Transverse colon (tissue), 4 donors: ENCODE results near the gene CGB8.

Experiments used
- EP300 ChIP-seq: sonication (generic); formaldehyde crosslinking; IDR thresholded peaks from one replicate; pipeline ENCODE4 v1.6.1; 2017; ENCODE audit warnings: antibody characterized with exemption, low read depth
- POLR2A ChIP-seq: fragments of 450-650 bp; IDR thresholded peaks from one replicate; pipeline ENCODE4 v1.6.1; 2016; ENCODE audit warnings: antibody characterized with exemption, mild to moderate bottlenecking, moderate library complexity
- POLR2AphosphoS5 ChIP-seq, 3 donors: sonication (generic); formaldehyde crosslinking; IDR thresholded peaks; one replicate each; pipeline ENCODE4 v1.6.1; 2016; ENCODE audit warnings: antibody characterized with exemption in 3 of 3
- TF ChIP-seq, protein P1 (sequence below), 5 experiments: fragments of 200-600 bp in 3 of 5; fragments of 450-650 bp in 2 of 5; sonication (generic) in 3 of 5; IDR thresholded peaks; 1 replicate in 2 of 5; 2 replicates in 3 of 5; pipeline ENCODE4 v1.5.1; 2016 to 2017; ENCODE audit warnings: antibody characterized with exemption in 5 of 5, inconsistent platforms in 3 of 5, mild to moderate bottlenecking in 2 of 5, moderate library complexity in 1 of 5

DNA sequence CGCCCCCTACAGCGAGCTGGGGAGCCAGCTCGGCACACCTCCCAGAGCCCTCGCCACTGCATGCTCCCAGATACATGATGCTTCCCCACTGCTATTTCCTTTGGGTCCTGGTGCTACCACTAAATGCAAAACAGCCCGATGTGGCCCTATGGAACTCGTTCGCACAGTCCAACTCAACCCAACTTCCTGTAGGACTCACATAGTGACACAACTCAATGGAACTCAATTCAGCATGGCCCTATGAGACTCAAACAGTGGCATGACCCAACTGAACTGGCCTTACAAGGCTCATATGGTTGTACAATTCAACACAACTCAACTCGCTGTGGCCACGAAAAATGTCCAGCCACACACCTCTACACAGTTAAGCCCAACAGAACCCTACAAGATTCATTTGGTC, 20.1 kb upstream of the CGB8 start:
- TF ChIP-seq, protein P1, sequence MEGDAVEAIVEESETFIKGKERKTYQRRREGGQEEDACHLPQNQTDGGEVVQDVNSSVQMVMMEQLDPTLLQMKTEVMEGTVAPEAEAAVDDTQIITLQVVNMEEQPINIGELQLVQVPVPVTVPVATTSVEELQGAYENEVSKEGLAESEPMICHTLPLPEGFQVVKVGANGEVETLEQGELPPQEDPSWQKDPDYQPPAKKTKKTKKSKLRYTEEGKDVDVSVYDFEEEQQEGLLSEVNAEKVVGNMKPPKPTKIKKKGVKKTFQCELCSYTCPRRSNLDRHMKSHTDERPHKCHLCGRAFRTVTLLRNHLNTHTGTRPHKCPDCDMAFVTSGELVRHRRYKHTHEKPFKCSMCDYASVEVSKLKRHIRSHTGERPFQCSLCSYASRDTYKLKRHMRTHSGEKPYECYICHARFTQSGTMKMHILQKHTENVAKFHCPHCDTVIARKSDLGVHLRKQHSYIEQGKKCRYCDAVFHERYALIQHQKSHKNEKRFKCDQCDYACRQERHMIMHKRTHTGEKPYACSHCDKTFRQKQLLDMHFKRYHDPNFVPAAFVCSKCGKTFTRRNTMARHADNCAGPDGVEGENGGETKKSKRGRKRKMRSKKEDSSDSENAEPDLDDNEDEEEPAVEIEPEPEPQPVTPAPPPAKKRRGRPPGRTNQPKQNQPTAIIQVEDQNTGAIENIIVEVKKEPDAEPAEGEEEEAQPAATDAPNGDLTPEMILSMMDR (IDR thresholded peaks at IDR 0.05): no peak
- no peak for TF ChIP-seq POLR2A
- TF ChIP-seq POLR2AphosphoS5 (IDR thresholded peaks at IDR 0.05): no peak
- no peak for TF ChIP-seq EP300
